Colonic mucosa (tissue), 4 donors: ENCODE results near the gene SLC35E1. TPM values are rescaled to one million over a fixed set of nuclear protein-coding genes. Genes with fewer than 3 reads are reported as not detected.

Experiments
- DNase-seq: peaks from one replicate; pipeline ENCODE4 v3.0.0-alpha.2; 2020
- H3K27ac ChIP-seq: fragments of 200-600 bp; one replicate; pipeline ENCODE4 v1.8.0; 2021
- H3K27me3 ChIP-seq: fragments of 200-600 bp; one replicate; pipeline ENCODE4 v1.8.0; 2021
- H3K36me3 ChIP-seq: fragments of 200-600 bp; one replicate; pipeline ENCODE4 v1.8.0; 2021
- H3K4me1 ChIP-seq: fragments of 200-600 bp; one replicate; pipeline ENCODE4 v1.8.0; 2021; ENCODE audit warnings: mild to moderate bottlenecking
- H3K4me3 ChIP-seq: fragments of 200-600 bp; one replicate; pipeline ENCODE4 v1.8.0; 2021
- H3K9ac ChIP-seq, 2 donors: one replicate each; pipeline ENCODE4 v1.7.0; 2013; ENCODE audit warnings: control low read depth in 2 of 2, low read depth in 2 of 2, low read length in 2 of 2
- H3K9me3 ChIP-seq: fragments of 200-600 bp; one replicate; pipeline ENCODE4 v1.8.0; 2021
- CTCF ChIP-seq: fragments of 200-600 bp; IDR thresholded peaks from one replicate; pipeline ENCODE4 v1.8.0; 2022; ENCODE audit warnings: antibody characterized with exemption, mild to moderate bottlenecking
- intact Hi-C: fragments of 100-400 bp; cut with DNase I; formaldehyde crosslinking; loops from one replicate; pipeline ENCODE4 v1.14.1; 2022
- total RNA-seq, 2 donors: library from RNA; stranded (reverse); fragmentation: NEBNext Ultra II Directional in 1 of 2; extraction: Animal tissue kit (Norgen Biotek cat#: 25700) in 1 of 2; gene quantifications; one replicate each; pipeline ENCODE4 v1.2.1, GENCODE V29; 2021
- donor health status: healthy.
- donor health status: DM: no; HTN: no; CAD: no.
- donor health status: DM: no; HTN: no; CAD: no.

Gene SLC35E1
- total RNA-seq, 2 donors from 2014 or later: 44.4 to 47.7 TPM

- no peaks in the 10 kb centered on the region for H3K36me3 ChIP-seq
- DNase-seq: no peak
- H3K4me1 ChIP-seq: peaks cover 5% of the 10 kb centered on the region
- no peak overlapping the region for H3K9ac ChIP-seq
- intact Hi-C loops: no loop called here
- H3K27ac ChIP-seq: no peak overlapping the region
- no peak for TF ChIP-seq CTCF
- H3K4me3 ChIP-seq: no peak overlapping the region
- no peaks in the 10 kb centered on the region for H3K27me3 ChIP-seq
- H3K9me3 ChIP-seq: no peaks in the 10 kb centered on the region
Observed at GRCh38 chr19:16594131-16594586, 21.9 kb upstream of the SLC35E1 start.

- Histone ChIP-seq H3K4me3 (no peak overlapping the region), H3K4me1 (peaks cover 15% of the 10 kb centered on the region), H3K36me3 (no peaks in the 10 kb centered on the region), H3K27ac (no peak overlapping the region), H3K27me3 (no peaks in the 10 kb centered on the region), H3K9ac (no peak overlapping the region), H3K9me3 (no peaks in the 10 kb centered on the region)
- no peak for DNase-seq
- intact Hi-C loops: no loop called here
- TF ChIP-seq CTCF: no peak
Observed at GRCh38 chr19:16593181-16593580, 21.0 kb upstream of the SLC35E1 start.

GRCh38 chr19:16591803-16592556, 19.8 kb upstream of the SLC35E1 start:
- H3K4me1 ChIP-seq: peaks cover 23% of the 10 kb centered on the region
- TF ChIP-seq CTCF: no peak

GRCh38 chr19:16590876-16591802, 18.9 kb upstream of the SLC35E1 start:
- H3K4me3 ChIP-seq: no peak overlapping the region
- H3K27me3 ChIP-seq: no peaks in the 10 kb centered on the region
- H3K36me3 ChIP-seq: no peaks in the 10 kb centered on the region
- no peaks in the 10 kb centered on the region for H3K9me3 ChIP-seq
- H3K27ac ChIP-seq: no peak overlapping the region
- H3K4me1 ChIP-seq: peaks cover 29% of the 10 kb centered on the region
- intact Hi-C loops: no loop called here
- TF ChIP-seq CTCF: no peak
- no peak overlapping the region for H3K9ac ChIP-seq
- no peak for DNase-seq

More at GRCh38 chr19:16591803-16592556, 19.8 kb upstream of the SLC35E1 start:
- H3K36me3 ChIP-seq: no peaks in the 10 kb centered on the region
- intact Hi-C loops: no loop called here
- no peaks in the 10 kb centered on the region for H3K9me3 ChIP-seq
- no peak for DNase-seq
- H3K27me3 ChIP-seq: no peaks in the 10 kb centered on the region
- no peak overlapping the region for H3K27ac ChIP-seq
- H3K9ac ChIP-seq: no peak overlapping the region
- no peak overlapping the region for H3K4me3 ChIP-seq

- H3K9me3 ChIP-seq: no peaks in the 10 kb centered on the region
Observed at GRCh38 chr19:16589917-16590316, 17.7 kb upstream of the SLC35E1 start.

More at GRCh38 chr19:16589917-16590316, 17.7 kb upstream of the SLC35E1 start:
- no peak for DNase-seq
- Histone ChIP-seq H3K36me3 (no peaks in the 10 kb centered on the region), H3K27ac (no peak overlapping the region), H3K9ac (no peak overlapping the region), H3K27me3 (no peaks in the 10 kb centered on the region), H3K4me1 (peaks cover 36% of the 10 kb centered on the region), H3K4me3 (no peak overlapping the region)
- TF ChIP-seq CTCF: no peak
- intact Hi-C loops: no loop called here
